Natural killer cell (primary cell): Measurements from ENCODE around the gene OXSM. TPM values are rescaled to one million over a fixed set of nuclear protein-coding genes. Genes with fewer than 3 reads are reported as not detected.

Source experiments
- total RNA-seq, 4 donors: library from RNA; stranded (reverse); fragments of 120-200 nt in 1 of 4; gene quantifications; one replicate each; pipeline versions ENCODE4 v1.2.3 to v1.2.4, GENCODE V29; 2013 to 2022

OXSM gene
- total RNA-seq, 3 donors from 2014 or later (not counting 1 experiment from before 2014, with no cell fraction given): 7.3 to 12.2 (median 8.6) TPM

Other genes with a start within 250 kb of the OXSM start
- gene TOP2B, start 125.2 kb upstream of the OXSM start, total RNA-seq: 100 to 1,000 TPM; 126 to 180 (median 152) TPM
- gene NGLY1, start 6.6 kb upstream of the OXSM start, total RNA-seq: 10 to 100 TPM; 63.0 to 93.5 (median 88.6) TPM